Esophagus muscularis mucosa (tissue), 4 donors: ENCODE data around the gene SEMA6D. TPM values are rescaled to one million over a fixed set of nuclear protein-coding genes. Genes with fewer than 3 reads are reported as not detected.

Experiments
- DNase-seq: peaks from one replicate; pipeline ENCODE4 v3.0.0-alpha.2; 2017; ENCODE audit errors: extremely low spot score
- H3K27ac ChIP-seq, 4 donors: fragments of 200-600 bp; sonication (generic); replicated peaks in 1 of 4; 1 replicate in 3 of 4; 2 replicates in 1 of 4; pipeline ENCODE4 v1.5.1; 2016 to 2019; ENCODE audit warnings: mild to moderate bottlenecking in 1 of 4
- H3K27me3 ChIP-seq, 4 donors: fragments of 200-600 bp; sonication (generic); one replicate each; pipeline versions ENCODE4 v1.5.1 to v1.6.0; 2016 to 2019
- H3K36me3 ChIP-seq, 4 donors: fragments of 200-600 bp; sonication (generic); one replicate each; pipeline ENCODE4 v1.5.1; 2016 to 2019
- H3K4me1 ChIP-seq, 4 donors: fragments of 200-600 bp; sonication (generic); one replicate each; pipeline ENCODE4 v1.5.1; 2016 to 2019
- H3K4me3 ChIP-seq, 4 donors: fragments of 200-600 bp; sonication (generic); 1 replicate in 2 of 4; 2 replicates in 2 of 4; pipeline ENCODE4 v1.5.1; 2016 to 2019; ENCODE audit warnings: mild to moderate bottlenecking in 4 of 4, moderate library complexity in 1 of 4
- H3K9me3 ChIP-seq, 4 donors: fragments of 200-600 bp; sonication (generic); 1 replicate in 3 of 4; 2 replicates in 1 of 4; pipeline ENCODE4 v1.5.1; 2016 to 2019
- EP300 ChIP-seq: sonication (generic); formaldehyde crosslinking; IDR thresholded peaks from one replicate; pipeline ENCODE4 v1.6.1; 2017; ENCODE audit warnings: antibody characterized with exemption
- POLR2A ChIP-seq: fragments of 450-650 bp; IDR thresholded peaks from one replicate; pipeline ENCODE4 v1.6.1; 2017; ENCODE audit warnings: antibody characterized with exemption, moderate library complexity, mild to moderate bottlenecking, low read depth
- POLR2AphosphoS5 ChIP-seq, 2 donors: sonication (generic); formaldehyde crosslinking; IDR thresholded peaks; one replicate each; pipeline ENCODE4 v1.6.1; 2017; ENCODE audit warnings: antibody characterized with exemption in 2 of 2
- WGBS: methylation state at CpG from one replicate; pipeline ENCODE4 v1.1.5; 2018; 5-methylcytosine and 5-hydroxymethylcytosine counted together
- intact Hi-C: fragments of 100-400 bp; cut with DNase I; formaldehyde crosslinking; loops from one replicate; pipeline ENCODE4 v1.15.1; 2023
- total RNA-seq, 4 donors: library from RNA; depleted of rRNA; stranded (reverse); fragments of >200 nt; gene quantifications; one replicate each; pipeline versions ENCODE4 v1.1.0 to v1.2.1, GENCODE V29; 2016
- TF ChIP-seq, protein P1 (sequence below), 3 experiments: fragments of 200-600 bp in 2 of 3; fragments of 450-650 bp in 1 of 3; sonication (generic) in 2 of 3; IDR thresholded peaks; one replicate each; pipeline ENCODE4 v1.5.1; 2017 to 2019; ENCODE audit warnings: antibody characterized with exemption in 3 of 3, mild to moderate bottlenecking in 2 of 3, moderate library complexity in 1 of 3

Gene SEMA6D
- total RNA-seq: 1 to 10 TPM; 2.1 to 5.2 (median 3.8) TPM

GRCh38 chr15:47717036-47717612, at the start of gene SEMA6D:
SEMA6D (plus strand) TSS chr15:47717505; CDS start chr15:47759799, 42,294 bp downstream.
- intact Hi-C loops: loop anchor here (10.0 kb wide), 1 partner anchor 522 kb away; no protein-coding TSS in a partner anchor
- H3K27ac ChIP-seq: peak within 1 kb of the TSS; percentile 64 to 89 (median 82)
- peaks cover 22 to 60% (median 45%) of the 10 kb centered on the region in 4 donors for H3K4me1 ChIP-seq
- H3K9me3 ChIP-seq: no peaks in the 10 kb centered on the region
- no peaks in the 10 kb centered on the region for H3K36me3 ChIP-seq
- no peak for DNase-seq
- under 1% methylated on average over 9 of the region's 40 CpGs for WGBS
- H3K4me3 ChIP-seq: peak within 1 kb of the TSS; percentile 61 to 81 (median 70)
- H3K27me3 ChIP-seq: peaks cover 0 to 7% (median 0%) of the 10 kb centered on the region in 4 donors
- TF ChIP-seq EP300: no peak
- TF ChIP-seq POLR2AphosphoS5 (IDR thresholded peaks at IDR 0.05): peak in 1 of 2 donors; percentile 28
- TF ChIP-seq, protein P1, sequence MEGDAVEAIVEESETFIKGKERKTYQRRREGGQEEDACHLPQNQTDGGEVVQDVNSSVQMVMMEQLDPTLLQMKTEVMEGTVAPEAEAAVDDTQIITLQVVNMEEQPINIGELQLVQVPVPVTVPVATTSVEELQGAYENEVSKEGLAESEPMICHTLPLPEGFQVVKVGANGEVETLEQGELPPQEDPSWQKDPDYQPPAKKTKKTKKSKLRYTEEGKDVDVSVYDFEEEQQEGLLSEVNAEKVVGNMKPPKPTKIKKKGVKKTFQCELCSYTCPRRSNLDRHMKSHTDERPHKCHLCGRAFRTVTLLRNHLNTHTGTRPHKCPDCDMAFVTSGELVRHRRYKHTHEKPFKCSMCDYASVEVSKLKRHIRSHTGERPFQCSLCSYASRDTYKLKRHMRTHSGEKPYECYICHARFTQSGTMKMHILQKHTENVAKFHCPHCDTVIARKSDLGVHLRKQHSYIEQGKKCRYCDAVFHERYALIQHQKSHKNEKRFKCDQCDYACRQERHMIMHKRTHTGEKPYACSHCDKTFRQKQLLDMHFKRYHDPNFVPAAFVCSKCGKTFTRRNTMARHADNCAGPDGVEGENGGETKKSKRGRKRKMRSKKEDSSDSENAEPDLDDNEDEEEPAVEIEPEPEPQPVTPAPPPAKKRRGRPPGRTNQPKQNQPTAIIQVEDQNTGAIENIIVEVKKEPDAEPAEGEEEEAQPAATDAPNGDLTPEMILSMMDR (IDR thresholded peaks at IDR 0.05): peak; percentile 27 to 48 (median 30)
- TF ChIP-seq POLR2A: no peak

GRCh38 chr15:47669221-47669620, 48.1 kb upstream of the SEMA6D start:
- H3K9me3 ChIP-seq: no peaks in the 10 kb centered on the region
- intact Hi-C loops: no loop called here
- H3K27ac ChIP-seq: no peak overlapping the region
- DNase-seq: no peak
- H3K4me3 ChIP-seq: no peak overlapping the region
- TF ChIP-seq EP300 (no peak), POLR2A (no peak)
- H3K36me3 ChIP-seq: no peaks in the 10 kb centered on the region
- H3K4me1 ChIP-seq: peaks cover 12 to 14% (median 13%) of the 10 kb centered on the region in 4 donors
- WGBS: 78% methylated on average over 2 of the region's 2 CpGs
- no peaks in the 10 kb centered on the region for H3K27me3 ChIP-seq

DNA sequence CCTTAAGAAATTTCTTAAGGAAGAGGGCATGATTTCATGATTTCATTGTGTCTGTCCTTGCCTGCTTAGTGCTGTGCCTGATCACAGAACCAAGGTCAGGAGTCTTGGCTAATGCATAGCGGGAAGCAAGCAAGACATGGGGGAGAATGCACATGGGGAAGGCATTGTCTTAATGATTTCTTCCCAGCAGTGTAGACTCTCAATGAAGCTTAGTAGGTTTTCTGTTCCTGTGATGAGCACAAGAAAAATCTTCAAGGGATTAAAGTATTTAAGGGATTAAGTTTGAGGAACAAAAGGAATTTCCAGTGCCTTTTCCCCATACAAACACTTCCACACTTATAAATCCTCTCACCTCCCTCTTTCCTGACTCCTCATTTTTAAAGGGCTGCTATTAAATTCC, 46.9 kb upstream of the SEMA6D start:
- no peaks in the 10 kb centered on the region for H3K36me3 ChIP-seq
- H3K9me3 ChIP-seq: no peaks in the 10 kb centered on the region
- H3K27me3 ChIP-seq: no peaks in the 10 kb centered on the region
- H3K4me1 ChIP-seq: peaks cover 12 to 14% (median 13%) of the 10 kb centered on the region in 4 donors
- H3K4me3 ChIP-seq: no peak overlapping the region
- WGBS: 94% methylated on average over 1 of the region's 1 CpG
- DNase-seq: no peak
- TF ChIP-seq POLR2A (no peak), POLR2AphosphoS5 (IDR thresholded peaks at IDR 0.05) (no peak), EP300 (no peak)
- TF ChIP-seq, protein P1 (IDR thresholded peaks at IDR 0.05): no peak
- intact Hi-C loops: no loop called here
- no peak overlapping the region for H3K27ac ChIP-seq

- Histone ChIP-seq H3K27me3 (no peaks in the 10 kb centered on the region), H3K4me3 (no peak overlapping the region), H3K27ac (peak overlapping the region in 1 of 4 donors; percentile 30), H3K36me3 (no peaks in the 10 kb centered on the region), H3K4me1 (peaks cover 12 to 14% (median 13%) of the 10 kb centered on the region in 4 donors), H3K9me3 (no peaks in the 10 kb centered on the region)
- intact Hi-C loops: no loop called here
- 14% methylated on average over 5 of the region's 5 CpGs for WGBS
- TF ChIP-seq POLR2AphosphoS5 (IDR thresholded peaks at IDR 0.05) (peak in 1 of 2 donors; percentile 23), POLR2A (no peak)
- no peak for DNase-seq
These were observed 44.0 kb upstream of the SEMA6D start for GRCh38 chr15:47673232-47673761.

DNA sequence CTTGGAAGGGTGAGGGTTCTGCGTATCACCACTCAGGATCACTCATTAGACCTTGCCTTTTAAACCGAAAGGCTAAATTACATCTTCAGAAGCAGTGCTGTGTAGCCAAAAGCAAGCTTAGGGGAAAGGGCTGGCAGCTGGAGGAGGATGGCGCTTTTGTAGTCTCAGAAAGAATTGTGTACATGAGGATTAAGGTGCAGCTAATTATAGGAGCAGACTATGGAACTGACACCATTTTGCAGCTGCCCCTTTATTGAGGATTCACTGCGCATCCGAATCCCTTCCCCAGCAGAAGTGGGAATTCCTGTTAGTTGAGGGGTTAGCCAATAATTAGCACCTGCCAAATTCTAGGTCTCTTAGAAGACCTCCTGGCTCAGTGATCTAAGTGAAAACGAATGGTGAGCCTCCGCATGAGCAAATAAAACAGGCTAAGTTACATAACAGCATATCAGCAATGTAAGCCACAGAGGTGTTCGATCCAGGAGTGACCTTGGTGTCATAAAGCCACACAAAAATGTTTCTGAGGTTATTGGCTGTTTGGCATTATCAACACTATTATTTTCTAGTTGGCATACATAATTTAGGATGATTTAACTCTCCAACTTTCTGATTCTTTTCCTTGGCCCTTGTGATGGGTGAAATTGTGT, 42.6 kb upstream of the SEMA6D start:
- no peak for DNase-seq
- intact Hi-C loops: no loop called here

More for the DNA sequence above, 42.6 kb upstream of the SEMA6D start:
- Histone ChIP-seq H3K27ac (no peak overlapping the region), H3K4me1 (peaks cover 12 to 14% (median 13%) of the 10 kb centered on the region in 4 donors), H3K36me3 (no peaks in the 10 kb centered on the region), H3K4me3 (no peak overlapping the region), H3K9me3 (no peaks in the 10 kb centered on the region), H3K27me3 (no peaks in the 10 kb centered on the region)
- WGBS: 93% methylated on average over 8 of the region's 8 CpGs
- TF ChIP-seq POLR2AphosphoS5 (IDR thresholded peaks at IDR 0.05) (no peak), EP300 (no peak), POLR2A (no peak)
- TF ChIP-seq, protein P1 (IDR thresholded peaks at IDR 0.05): no peak
